Measurements from ENCODE around the gene LMF2. TPM values are rescaled to one million over a fixed set of nuclear protein-coding genes. Genes with fewer than 3 reads are reported as not detected.

Gene LMF2
- polyA plus RNA-seq, 3 donors: 15.0 to 145 (median 16.6) TPM

- no peak overlapping the region for H3K27ac ChIP-seq (ENCODE audit: low read depth in 1 of 2, low read length in 2 of 2)
- peak overlapping the region; percentile 11 for H3K9ac ChIP-seq (ENCODE audit: insufficient read depth, low read length, poor library complexity, severe bottlenecking)
- Mint-ChIP-seq H3K9me3 (no peaks in the 10 kb centered on the region), H3K27ac (peak overlapping the region in 1 of 7 donors; percentile 15), H3K4me1 (peaks cover 53% of the 10 kb centered on the region), H3K36me3 (peaks cover 19 to 38% of the 10 kb centered on the region in 2 donors), H3K4me3 (peak overlapping the region; percentile 12 to 42), H3K27me3 (ENCODE audit: low read depth in 3 of 3) (peaks cover 0 to 3% (median 0%) of the 10 kb centered on the region in 3 donors)
- H3K4me3 ChIP-seq (replicated peaks in 1 of 3; ENCODE audit: low read depth in 2 of 3, low read length in 3 of 3): no peak overlapping the region
- H3K4me1 ChIP-seq (ENCODE audit: control insufficient read depth in 1 of 2, insufficient read depth in 2 of 2, low read length in 2 of 2): peaks cover 44 to 55% of the 10 kb centered on the region in 2 donors
- no peaks in the 10 kb centered on the region for H3K9me3 ChIP-seq (replicated peaks in 1 of 2; ENCODE audit: control insufficient read depth in 1 of 2, insufficient read depth in 1 of 2, low read length in 2 of 2)
- H3K36me3 ChIP-seq (replicated peaks in 1 of 2; ENCODE audit: control insufficient read depth in 1 of 2, insufficient read depth in 2 of 2, low read length in 2 of 2): peaks cover 22 to 29% of the 10 kb centered on the region in 2 donors
- H4K20me1 ChIP-seq (ENCODE audit: insufficient read depth, low read length): peaks cover 74% of the 10 kb centered on the region
- H3K27me3 ChIP-seq (ENCODE audit: control insufficient read depth in 2 of 2, insufficient read depth in 2 of 2, low read length in 2 of 2): no peaks in the 10 kb centered on the region
- TF ChIP-seq, protein P1, sequence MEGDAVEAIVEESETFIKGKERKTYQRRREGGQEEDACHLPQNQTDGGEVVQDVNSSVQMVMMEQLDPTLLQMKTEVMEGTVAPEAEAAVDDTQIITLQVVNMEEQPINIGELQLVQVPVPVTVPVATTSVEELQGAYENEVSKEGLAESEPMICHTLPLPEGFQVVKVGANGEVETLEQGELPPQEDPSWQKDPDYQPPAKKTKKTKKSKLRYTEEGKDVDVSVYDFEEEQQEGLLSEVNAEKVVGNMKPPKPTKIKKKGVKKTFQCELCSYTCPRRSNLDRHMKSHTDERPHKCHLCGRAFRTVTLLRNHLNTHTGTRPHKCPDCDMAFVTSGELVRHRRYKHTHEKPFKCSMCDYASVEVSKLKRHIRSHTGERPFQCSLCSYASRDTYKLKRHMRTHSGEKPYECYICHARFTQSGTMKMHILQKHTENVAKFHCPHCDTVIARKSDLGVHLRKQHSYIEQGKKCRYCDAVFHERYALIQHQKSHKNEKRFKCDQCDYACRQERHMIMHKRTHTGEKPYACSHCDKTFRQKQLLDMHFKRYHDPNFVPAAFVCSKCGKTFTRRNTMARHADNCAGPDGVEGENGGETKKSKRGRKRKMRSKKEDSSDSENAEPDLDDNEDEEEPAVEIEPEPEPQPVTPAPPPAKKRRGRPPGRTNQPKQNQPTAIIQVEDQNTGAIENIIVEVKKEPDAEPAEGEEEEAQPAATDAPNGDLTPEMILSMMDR (IDR thresholded peaks at IDR 0.05): no peak
- DNase-seq: no peak
- H3K4me2 ChIP-seq (replicated peaks; ENCODE audit: extremely low read depth, low read length, poor library complexity, severe bottlenecking): no peak overlapping the region
- WGBS (ENCODE audit: insufficient coverage): 71% methylated on average over 6 of the region's 6 CpGs
- no peak overlapping the region for H2AFZ ChIP-seq (ENCODE audit: insufficient read depth, low read depth, low read length, poor library complexity, severe bottlenecking)
- H3K79me2 ChIP-seq (ENCODE audit: insufficient read depth, low read length): peaks cover 57% of the 10 kb centered on the region
- intact Hi-C loops (cut with micrococcal nuclease): loop anchor here in 1 of 2 donors (5.0 kb wide), 1 partner anchor 152 kb away; no protein-coding TSS in a partner anchor
Measured at GRCh38 chr22:50470491-50470890, 37.0 kb downstream of the LMF2 start.

GRCh38 chr22:50469377-50470305 lies 37.9 kb downstream of the LMF2 start:
- DNase-seq: peak in 2 of 3 donors; percentile 28 to 41
- peak overlapping the region; percentile 11 for H3K9ac ChIP-seq (ENCODE audit: insufficient read depth, low read length, poor library complexity, severe bottlenecking)
- Mint-ChIP-seq H3K27me3 (ENCODE audit: low read depth in 3 of 3) (peaks cover 0 to 2% (median 0%) of the 10 kb centered on the region in 3 donors), H3K9me3 (no peaks in the 10 kb centered on the region), H3K27ac (peak overlapping the region in 4 of 7 donors; percentile 15 to 66 (median 41)), H3K4me3 (peak overlapping the region in 1 of 2 donors; percentile 42), H3K4me1 (peaks cover 50% of the 10 kb centered on the region), H3K36me3 (peaks cover 27 to 47% of the 10 kb centered on the region in 2 donors)
- H3K36me3 ChIP-seq (replicated peaks in 1 of 2; ENCODE audit: control insufficient read depth in 1 of 2, insufficient read depth in 2 of 2, low read length in 2 of 2): peaks cover 31 to 38% of the 10 kb centered on the region in 2 donors
- H3K27me3 ChIP-seq (ENCODE audit: control insufficient read depth in 2 of 2, insufficient read depth in 2 of 2, low read length in 2 of 2): no peaks in the 10 kb centered on the region
- no peak overlapping the region for H3K4me3 ChIP-seq (replicated peaks in 1 of 3; ENCODE audit: low read depth in 2 of 3, low read length in 3 of 3)
- intact Hi-C loops (cut with micrococcal nuclease): loop anchor here in 1 of 2 donors (5.0 kb wide), 1 partner anchor 153 kb away; no protein-coding TSS in a partner anchor
- no peaks in the 10 kb centered on the region for H3K9me3 ChIP-seq (replicated peaks in 1 of 2; ENCODE audit: control insufficient read depth in 1 of 2, insufficient read depth in 1 of 2, low read length in 2 of 2)
- WGBS (ENCODE audit: insufficient coverage): 2% methylated on average over 13 of the region's 25 CpGs
- TF ChIP-seq, protein P1 (IDR thresholded peaks at IDR 0.05): no peak
- no peak overlapping the region for H2AFZ ChIP-seq (ENCODE audit: insufficient read depth, low read depth, low read length, poor library complexity, severe bottlenecking)
- no peak overlapping the region for H3K4me2 ChIP-seq (replicated peaks; ENCODE audit: extremely low read depth, low read length, poor library complexity, severe bottlenecking)
- H3K79me2 ChIP-seq (ENCODE audit: insufficient read depth, low read length): peaks cover 57% of the 10 kb centered on the region
- no peak overlapping the region for H3K27ac ChIP-seq (ENCODE audit: low read depth in 1 of 2, low read length in 2 of 2)
- peaks cover 75% of the 10 kb centered on the region for H4K20me1 ChIP-seq (ENCODE audit: insufficient read depth, low read length)
- H3K4me1 ChIP-seq (ENCODE audit: control insufficient read depth in 1 of 2, insufficient read depth in 2 of 2, low read length in 2 of 2): peaks cover 41 to 49% of the 10 kb centered on the region in 2 donors
